GM23338 (cell line): ENCODE results near the gene SLC66A2. TPM values are rescaled to one million over a fixed set of nuclear protein-coding genes. Genes with fewer than 3 reads are reported as not detected.

Experiments used
- ATAC-seq: fragments of 200-7000 bp; cut with Tn5 transposase; 3 replicates; pipeline ENCODE4 v1.9.1; 2020
- DNase-seq: peaks from one replicate; pipeline ENCODE4 v3.0.0-alpha.2; 2015; ENCODE audit warnings: low spot score
- H2AFZ ChIP-seq: fragments of 200-600 bp; sonication (generic); 2 replicates; pipeline ENCODE4 v1.8.0; 2016; ENCODE audit warnings: antibody characterized with exemption, mild to moderate bottlenecking, moderate library complexity
- H3F3A ChIP-seq: fragments of 200-600 bp; sonication (generic); replicated peaks from 2 replicates; pipeline ENCODE4 v1.8.0; 2017; ENCODE audit warnings: antibody characterized with exemption, mixed run types, low read depth
- H3K27ac ChIP-seq: fragments of 200-600 bp; sonication (generic); 2 replicates; pipeline ENCODE4 v1.6.1; 2016; ENCODE audit warnings: low read depth
- H3K27me3 ChIP-seq: fragments of 200-600 bp; sonication (generic); 2 replicates; pipeline ENCODE4 v1.8.0; 2016; ENCODE audit warnings: mild to moderate bottlenecking, mixed run types, moderate library complexity; ENCODE audit not compliant: insufficient read depth
- H3K36me3 ChIP-seq: fragments of 200-600 bp; sonication (generic); 2 replicates; pipeline ENCODE4 v1.8.0; 2016; ENCODE audit warnings: mild to moderate bottlenecking; ENCODE audit not compliant: insufficient read depth
- H3K4me1 ChIP-seq: fragments of 200-600 bp; sonication (generic); 2 replicates; pipeline ENCODE4 v1.8.0; 2016; ENCODE audit warnings: mild to moderate bottlenecking, moderate library complexity; ENCODE audit not compliant: insufficient read depth
- H3K4me2 ChIP-seq: fragments of 200-600 bp; sonication (generic); 2 replicates; pipeline ENCODE4 v1.7.1; 2017; ENCODE audit warnings: mixed run types
- H3K4me3 ChIP-seq: fragments of 200-600 bp; sonication (generic); 2 replicates; pipeline ENCODE4 v1.6.1; 2016; ENCODE audit warnings: mixed run types
- H3K79me2 ChIP-seq: fragments of 200-600 bp; sonication (generic); replicated peaks from 2 replicates; pipeline ENCODE4 v1.8.0; 2017; ENCODE audit warnings: mild to moderate bottlenecking; ENCODE audit not compliant: insufficient read depth
- H3K9me2 ChIP-seq: fragments of 200-600 bp; sonication (generic); 2 replicates; pipeline ENCODE4 v1.8.0; 2017; ENCODE audit not compliant: insufficient read depth
- H4K20me1 ChIP-seq: fragments of 200-600 bp; sonication (generic); replicated peaks from 2 replicates; pipeline ENCODE4 v1.8.0; 2017; ENCODE audit warnings: mild to moderate bottlenecking; ENCODE audit not compliant: insufficient read depth
- H3K27ac Mint-ChIP-seq: 2 replicates; pipeline ENCODE4 v1.8.0; 2020; ENCODE audit warnings: inconsistent platforms, mild to moderate bottlenecking, moderate library complexity, mixed read lengths
- H3K27me3 Mint-ChIP-seq: 3 replicates; pipeline ENCODE4 v1.8.0; 2022; ENCODE audit warnings: low read depth, mild to moderate bottlenecking, moderate library complexity, mixed read lengths, inconsistent platforms; ENCODE audit not compliant: insufficient read depth, poor library complexity
- H3K36me3 Mint-ChIP-seq: 3 replicates; pipeline ENCODE4 v1.8.0; 2021; ENCODE audit warnings: low read depth, mild to moderate bottlenecking, inconsistent platforms, moderate library complexity, mixed read lengths
- H3K4me1 Mint-ChIP-seq: 3 replicates; pipeline ENCODE4 v1.8.0; 2020; ENCODE audit warnings: mild to moderate bottlenecking, inconsistent platforms, mixed read lengths
- H3K4me3 Mint-ChIP-seq: 3 replicates; pipeline ENCODE4 v1.8.0; 2021; ENCODE audit warnings: moderate library complexity, mild to moderate bottlenecking, inconsistent platforms, mixed read lengths
- H3K9me3 Mint-ChIP-seq: 3 replicates; pipeline ENCODE4 v1.8.0; 2020; ENCODE audit warnings: moderate library complexity, mild to moderate bottlenecking, inconsistent platforms, mixed read lengths
- CREB1 ChIP-seq: fragments of 250-450 bp; sonication (Bioruptor Pico); IDR thresholded peaks from 2 replicates; pipeline ENCODE4 v1.5.0; 2020; ENCODE audit warnings: low read depth, mild to moderate bottlenecking, moderate library complexity
- CTCF ChIP-seq, 2 experiments: fragments of 200-600 bp in 1 of 2; sonication (generic) in 1 of 2; conservative IDR thresholded peaks; 2 replicates each; pipeline versions ENCODE4 v1.5.1 to v1.6.1; 2016 to 2017; ENCODE audit warnings: antibody characterized with exemption in 2 of 2, low read depth in 2 of 2, mild to moderate bottlenecking in 2 of 2, moderate library complexity in 1 of 2
- ETS1 ChIP-seq: IDR thresholded peaks from 2 replicates; pipeline ENCODE4 v1.6.1; 2016; ENCODE audit warnings: antibody characterized with exemption
- EZH2phosphoT487 ChIP-seq: fragments of 200-600 bp; sonication (generic); IDR thresholded peaks from one replicate; pipeline ENCODE4 v1.8.1; 2018; ENCODE audit warnings: antibody characterized with exemption; ENCODE audit not compliant: unreplicated experiment
- JUNB ChIP-seq: IDR thresholded peaks from one replicate; pipeline ENCODE4 v1.6.1; 2016; ENCODE audit warnings: antibody characterized with exemption; ENCODE audit not compliant: unreplicated experiment
- NANOG ChIP-seq: IDR thresholded peaks from 2 replicates; pipeline ENCODE4 v1.6.1; 2016; ENCODE audit warnings: antibody characterized with exemption, borderline replicate concordance
- POLR2AphosphoS5 ChIP-seq: IDR thresholded peaks from 2 replicates; pipeline ENCODE4 v1.6.1; 2016; ENCODE audit warnings: antibody characterized with exemption, low read depth
- REST ChIP-seq: IDR thresholded peaks from one replicate; pipeline ENCODE4 v1.6.1; 2018; ENCODE audit warnings: antibody characterized with exemption; ENCODE audit not compliant: unreplicated experiment
- STAT1 ChIP-seq: IDR thresholded peaks from one replicate; pipeline ENCODE4 v1.6.1; 2016; ENCODE audit warnings: antibody characterized with exemption; ENCODE audit not compliant: unreplicated experiment
- ZNF114 ChIP-seq: fragments of 250-450 bp; sonication (Bioruptor Pico); IDR thresholded peaks from 2 replicates; pipeline ENCODE4 v1.5.0; 2020; ENCODE audit warnings: mild to moderate bottlenecking, moderate library complexity
- ZNF331 ChIP-seq: fragments of 250-450 bp; sonication (Bioruptor Pico); IDR thresholded peaks from 2 replicates; pipeline ENCODE4 v1.5.0; 2020; ENCODE audit warnings: low read depth, mild to moderate bottlenecking, moderate library complexity
- ZNF462 ChIP-seq: fragments of 250-450 bp; sonication (Bioruptor Pico); IDR thresholded peaks from 2 replicates; pipeline ENCODE4 v1.5.0; 2020; ENCODE audit warnings: mild to moderate bottlenecking, moderate library complexity
- polyA plus RNA-seq: library from polyadenylated mRNA; unstranded; fragments of >200 nt; fragmentation: Nextera tagmentation; extraction: Ambion mirVana; gene quantifications from 2 replicates; pipeline ENCODE4 v1.2.1, GENCODE V29; 2016
- total RNA-seq: library from RNA; depleted of rRNA; stranded (reverse); fragments of >200 nt; shearing (Covaris generic); gene quantifications from 2 replicates; pipeline ENCODE4 v1.2.3, GENCODE V29; 2014

SLC66A2 gene
- total and polyA plus RNA-seq, 2 experiments from 2014 or later: 4.0 to 18.1 TPM

- no peak for TF ChIP-seq ZNF462 (CRISPR knock-in tag)
- TF ChIP-seq NANOG: no peak
Measured at GRCh38 chr18:79877163-79878091, 74.0 kb downstream of the SLC66A2 start (continued).

GRCh38 chr18:79876497-79876896 is 75.0 kb downstream of the SLC66A2 start:
- no peak for ATAC-seq
- H3K4me1 ChIP-seq: no peaks in the 10 kb centered on the region
- no peaks in the 10 kb centered on the region for H3K27me3 ChIP-seq
- no peak for DNase-seq
- H3K79me2 ChIP-seq: no peaks in the 10 kb centered on the region
- Mint-ChIP-seq H3K27me3 (peaks cover 12% of the 10 kb centered on the region), H3K9me3 (no peaks in the 10 kb centered on the region), H3K4me3 (no peak overlapping the region), H3K4me1 (peaks cover 2% of the 10 kb centered on the region), H3K36me3 (no peaks in the 10 kb centered on the region), H3K27ac (no peak overlapping the region)
- H3K4me2 ChIP-seq: no peak overlapping the region
- H3K9me2 ChIP-seq: no peaks in the 10 kb centered on the region
- no peaks in the 10 kb centered on the region for H3F3A ChIP-seq
- no peak overlapping the region for H2AFZ ChIP-seq
- no peak overlapping the region for H3K27ac ChIP-seq
- H4K20me1 ChIP-seq: no peaks in the 10 kb centered on the region
- H3K36me3 ChIP-seq: no peaks in the 10 kb centered on the region
- H3K4me3 ChIP-seq: no peak overlapping the region
- no peak for TF ChIP-seq EZH2phosphoT487
- TF ChIP-seq REST: no peak
- TF ChIP-seq ETS1: no peak
- no peak for TF ChIP-seq CTCF (conservative IDR thresholded peaks at IDR 0.05; ENCODE audit: low read depth in 2 of 2)
- no peak for TF ChIP-seq POLR2AphosphoS5
- TF ChIP-seq ZNF114 (CRISPR knock-in tag): no peak
- no peak for TF ChIP-seq STAT1
- no peak for TF ChIP-seq ZNF331 (CRISPR knock-in tag)
- TF ChIP-seq JUNB: no peak
- no peak for TF ChIP-seq NANOG
- no peak for TF ChIP-seq CREB1 (CRISPR knock-in tag)
